HG02840 (cell line): ENCODE data around the gene TAF12.
"Not testable (repeated sequence)": the region's sequence is repeated elsewhere in the genome, so short reads cannot be mapped to it uniquely, and the experiment has no call there.

ENCODE experiments used
- ATAC-seq: cut with Tn5 transposase; IDR thresholded peaks from one replicate; pipeline ENCODE4 v1.9.1; 2021; ENCODE audit warnings: mild to moderate bottlenecking, moderate library complexity, moderate number of reproducible peaks; ENCODE audit not compliant: unreplicated experiment, low FRiP score

Gene TAF12, protein sequence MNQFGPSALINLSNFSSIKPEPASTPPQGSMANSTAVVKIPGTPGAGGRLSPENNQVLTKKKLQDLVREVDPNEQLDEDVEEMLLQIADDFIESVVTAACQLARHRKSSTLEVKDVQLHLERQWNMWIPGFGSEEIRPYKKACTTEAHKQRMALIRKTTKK

DNA sequence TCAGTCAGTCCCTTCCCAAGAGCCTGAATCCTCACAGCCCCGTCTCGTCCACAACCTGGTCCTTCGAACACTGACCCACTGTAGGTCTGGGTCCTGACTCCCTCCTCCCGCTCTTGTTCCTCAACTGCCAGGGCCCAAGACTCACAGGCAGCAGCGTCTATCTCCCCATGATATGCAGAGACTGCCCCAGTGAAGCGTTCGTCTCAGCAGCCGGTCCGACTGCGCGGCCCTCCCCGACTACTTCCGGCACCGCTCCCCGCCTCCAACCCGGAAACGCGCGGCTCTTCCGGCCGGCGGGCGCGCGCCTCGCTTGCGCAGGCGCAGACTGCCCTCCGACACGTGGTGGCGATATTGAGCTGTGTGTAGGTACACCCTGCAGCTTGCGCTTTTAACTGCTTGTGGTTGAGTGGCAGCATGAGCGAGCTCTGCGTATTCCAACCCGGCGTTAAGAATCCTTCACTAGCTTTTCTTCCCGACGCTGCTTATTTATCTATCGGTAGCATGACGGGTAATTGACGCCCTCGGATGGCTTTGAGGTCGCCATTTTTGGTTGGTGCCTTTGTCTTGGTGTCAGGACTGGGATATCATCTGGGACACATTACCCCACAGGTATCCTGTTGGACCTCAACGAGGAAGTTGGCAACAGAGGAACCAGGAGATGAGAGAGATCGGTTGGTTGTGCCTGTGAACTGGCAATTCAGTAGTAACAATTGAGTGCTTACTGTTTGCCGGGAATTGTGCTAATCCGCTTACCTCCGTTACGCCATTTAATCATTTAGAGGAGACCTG is at the start of gene TAF12:
TSS of gene TAF12 (minus strand) at position 221 of the 789 bp plus-strand sequence. CDS start 20,986 bp downstream, outside the sequence.
- peak; percentile 76 for ATAC-seq

DNA sequence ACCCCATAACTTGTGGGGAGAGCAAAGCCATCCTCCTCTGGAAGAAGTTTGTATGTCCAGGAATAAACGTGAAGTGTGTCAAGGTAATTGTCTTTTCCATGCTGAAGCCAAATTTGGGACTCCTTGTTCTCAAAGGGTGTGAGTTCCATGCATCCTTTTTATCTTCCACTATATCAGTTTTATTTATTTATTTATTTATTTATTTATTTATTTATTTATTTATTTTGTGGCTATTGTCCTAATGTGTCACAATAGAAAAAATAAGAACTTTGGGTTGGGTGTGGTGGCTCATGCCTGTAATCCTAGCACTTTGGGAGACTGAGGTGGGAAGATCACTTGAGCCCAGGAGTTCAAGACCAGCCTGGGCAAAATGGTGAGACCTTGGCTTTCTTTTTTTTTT is 48.8 kb upstream of the TAF12 start:
- not testable (repeated sequence) for ATAC-seq

DNA sequence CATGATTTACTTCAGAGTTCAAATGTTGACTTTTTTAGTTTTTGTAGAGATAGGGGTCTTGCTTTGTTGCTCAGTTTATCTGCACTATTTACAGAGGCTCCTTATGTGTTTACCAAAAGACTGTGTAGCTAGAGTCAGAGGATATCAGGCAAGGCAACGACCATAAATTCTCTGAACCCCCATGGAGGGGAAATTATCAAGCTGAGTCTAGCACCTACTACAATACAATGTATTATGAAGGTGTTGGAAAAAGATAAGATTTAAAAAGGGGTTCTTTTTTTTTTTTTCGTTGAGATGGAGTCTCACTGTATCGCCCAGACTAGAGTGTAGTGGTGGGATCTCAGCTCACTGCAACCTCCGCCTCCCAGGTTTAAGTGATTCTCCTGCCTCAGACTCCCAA is 42.1 kb upstream of the TAF12 start:
- no peak for ATAC-seq

DNA sequence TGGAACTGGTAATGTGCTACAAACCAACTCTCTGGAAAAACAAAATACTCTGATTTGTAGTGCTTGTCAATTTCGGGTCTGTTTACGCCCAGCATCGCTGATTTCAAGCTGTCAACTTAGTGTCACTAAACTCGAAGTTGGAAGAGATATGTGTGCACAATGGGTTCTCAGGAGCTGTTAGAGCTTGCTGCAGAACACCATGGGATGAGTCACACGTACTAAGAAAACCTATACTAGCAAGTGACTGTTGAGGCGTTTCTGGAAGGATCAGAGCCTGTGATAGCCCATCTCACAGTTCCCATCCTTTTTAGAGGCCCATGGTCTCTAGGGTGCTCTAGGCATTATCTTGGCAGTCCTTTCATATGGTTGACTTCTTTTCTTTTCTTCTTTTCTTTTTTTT is 40.0 kb upstream of the TAF12 start:
- ATAC-seq, result no peak

DNA sequence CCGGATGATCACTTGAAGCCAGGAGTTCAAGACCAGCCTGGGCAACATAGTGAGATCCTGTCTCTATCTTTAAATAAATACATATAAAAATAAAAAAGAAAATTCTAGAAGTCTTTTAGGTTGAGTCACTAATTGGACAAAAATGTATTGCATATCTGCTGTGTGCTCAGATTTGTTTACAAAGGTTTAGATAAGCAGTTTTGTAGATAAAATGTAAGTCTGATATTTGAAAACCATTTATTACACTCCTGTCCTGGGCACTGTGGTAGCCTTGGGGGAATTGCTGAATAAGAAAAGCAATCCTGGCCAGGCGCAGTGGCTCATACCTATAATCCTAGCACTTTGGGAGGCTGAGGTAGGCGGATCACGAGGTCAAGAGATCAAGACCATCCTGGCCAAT is 37.3 kb upstream of the TAF12 start:
- no peak for ATAC-seq

DNA sequence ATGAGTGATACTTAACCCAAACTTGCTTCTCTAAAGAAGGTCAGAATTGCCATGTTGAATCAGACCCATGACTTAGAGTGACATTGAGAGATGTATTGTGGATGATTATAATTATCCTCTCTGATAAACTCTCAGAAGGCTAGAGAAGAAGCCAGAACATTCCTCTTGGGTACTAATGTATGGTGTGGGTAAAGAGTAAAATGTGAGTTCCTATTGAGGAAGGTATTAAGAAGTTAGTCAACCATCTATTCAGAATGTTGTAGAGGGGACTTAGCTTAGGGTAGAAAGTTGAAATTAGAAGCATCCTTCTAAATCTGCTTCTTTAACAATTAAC is 33.0 kb upstream of the TAF12 start:
- no peak for ATAC-seq

DNA sequence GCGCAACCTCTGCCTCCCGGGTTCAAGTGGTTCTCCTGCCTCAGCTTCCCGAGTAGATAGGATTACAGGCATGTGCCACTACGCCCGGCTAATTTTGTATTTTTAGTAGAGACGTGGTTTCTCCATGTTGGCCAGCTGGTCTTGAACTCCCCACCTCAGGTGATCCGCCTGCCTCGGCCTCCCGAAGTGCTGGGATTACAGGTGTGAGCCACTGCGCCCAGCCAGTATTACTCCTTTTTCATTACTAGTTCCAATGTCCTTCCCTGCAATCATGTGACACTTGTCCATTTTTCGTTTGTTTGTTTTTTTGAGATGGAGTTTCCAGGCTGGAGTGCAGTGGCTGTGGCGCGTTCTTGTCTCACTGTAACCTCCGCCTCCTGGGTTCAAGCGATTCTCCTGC is 30.1 kb upstream of the TAF12 start:
- ATAC-seq, result not testable (repeated sequence)

DNA sequence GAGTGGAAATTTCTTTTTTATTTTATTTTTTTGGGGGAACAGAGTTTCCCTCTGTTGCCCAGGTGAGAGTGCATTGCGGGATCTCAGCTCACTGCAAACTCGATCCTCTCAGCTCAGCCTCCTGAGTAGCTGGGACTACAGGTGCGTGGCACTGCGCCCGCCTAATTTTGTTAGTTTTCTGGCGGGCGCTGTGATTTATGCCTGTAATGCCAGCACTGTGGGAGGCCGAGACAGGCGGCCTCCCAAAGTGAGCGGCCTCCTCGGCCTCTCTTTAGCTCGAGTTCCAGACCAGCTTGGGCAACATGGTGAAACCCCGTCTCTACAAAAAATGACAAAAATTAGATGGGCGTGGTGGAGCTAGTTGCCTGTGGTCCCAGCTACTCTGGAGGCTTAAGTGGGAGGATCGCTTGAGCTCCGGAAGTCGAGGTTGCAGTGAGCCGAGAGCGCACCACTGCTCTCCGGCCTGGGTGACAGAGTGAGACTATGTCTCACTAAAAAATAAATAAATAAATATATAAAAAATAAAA is 28.4 kb upstream of the TAF12 start:
- ATAC-seq, result no peak

DNA sequence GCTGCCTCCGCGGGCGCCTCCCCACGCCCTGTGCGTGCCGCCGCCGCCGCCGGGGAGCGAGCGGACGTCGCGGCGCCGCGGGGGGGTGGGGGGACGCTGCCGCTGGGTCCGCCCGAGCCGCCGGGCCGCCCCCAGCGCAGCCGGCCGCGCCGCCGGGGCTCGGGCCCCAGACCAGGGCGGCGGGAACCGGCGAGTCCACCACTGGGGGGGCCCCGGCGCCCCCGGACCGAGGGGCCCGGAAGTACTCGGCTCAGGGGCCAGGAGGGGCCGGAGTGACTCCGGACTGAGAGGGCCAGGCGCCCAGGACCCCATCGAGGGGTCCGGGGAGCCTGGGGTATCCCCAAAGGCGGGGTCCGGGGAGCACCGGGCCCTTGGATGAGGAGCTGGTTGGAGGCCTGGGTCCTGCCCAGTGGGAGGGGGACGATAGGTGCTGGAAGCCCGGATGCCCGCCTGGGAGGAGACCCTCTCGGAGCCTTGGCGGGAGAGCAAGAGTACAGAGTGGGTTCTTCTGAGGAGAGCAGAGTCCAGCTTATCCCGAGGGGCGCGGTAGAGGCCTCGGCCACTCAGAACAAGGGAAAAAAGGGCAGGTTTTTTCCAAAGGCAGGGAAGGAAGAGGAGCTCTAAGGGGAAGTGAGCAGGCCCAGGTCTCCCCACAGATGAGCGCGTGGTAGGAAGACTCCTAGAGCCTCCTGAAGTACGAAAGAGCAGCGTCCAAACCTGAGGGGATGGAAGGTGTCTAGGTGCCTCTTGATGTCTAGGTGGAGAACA is 26.3 kb upstream of the TAF12 start:
- ATAC-seq, result peak; percentile 49

DNA sequence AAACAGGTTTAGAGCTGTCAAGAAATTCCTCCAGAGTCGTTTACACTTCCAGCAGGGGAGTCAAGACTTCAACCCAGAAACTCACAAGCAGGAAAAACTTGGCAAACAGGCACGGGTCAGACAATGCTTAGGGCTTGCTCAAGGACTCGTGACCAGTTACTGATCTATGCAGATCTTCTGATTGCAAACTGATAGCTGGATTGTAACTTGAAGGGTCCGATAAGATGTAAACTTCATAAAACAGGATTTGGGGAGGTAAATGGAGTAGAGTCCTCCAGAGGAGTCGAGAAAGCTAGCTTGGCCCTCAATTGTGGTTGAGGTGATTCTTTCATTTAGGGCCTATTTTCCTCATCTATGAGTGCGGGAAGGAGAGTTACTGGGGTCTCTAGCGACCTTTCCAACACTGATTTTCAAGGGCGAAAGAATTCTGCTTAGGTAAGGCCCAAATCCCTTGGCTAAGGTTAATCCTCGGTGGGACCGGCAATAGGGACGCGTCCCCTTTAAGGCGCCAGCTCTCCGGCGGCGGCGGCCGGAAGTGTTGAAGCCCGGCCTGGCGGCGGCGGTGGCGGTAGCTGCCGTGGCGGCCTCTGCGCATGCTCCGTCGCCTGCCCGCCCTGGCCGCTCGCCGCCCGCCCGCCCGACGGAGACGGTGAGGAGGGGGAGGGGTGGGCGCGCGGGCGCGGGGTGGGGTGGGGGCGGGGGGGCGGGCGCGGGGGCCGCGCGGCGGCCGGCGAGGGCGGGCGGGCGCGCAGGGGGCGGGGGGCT is 25.5 kb upstream of the TAF12 start, which contains the start of gene GMEB1:
TSS of gene GMEB1 (plus strand) at position 594 of the 765 bp plus-strand sequence. CDS start 14,829 bp downstream, outside the sequence.
- peak; percentile 79 for ATAC-seq

DNA sequence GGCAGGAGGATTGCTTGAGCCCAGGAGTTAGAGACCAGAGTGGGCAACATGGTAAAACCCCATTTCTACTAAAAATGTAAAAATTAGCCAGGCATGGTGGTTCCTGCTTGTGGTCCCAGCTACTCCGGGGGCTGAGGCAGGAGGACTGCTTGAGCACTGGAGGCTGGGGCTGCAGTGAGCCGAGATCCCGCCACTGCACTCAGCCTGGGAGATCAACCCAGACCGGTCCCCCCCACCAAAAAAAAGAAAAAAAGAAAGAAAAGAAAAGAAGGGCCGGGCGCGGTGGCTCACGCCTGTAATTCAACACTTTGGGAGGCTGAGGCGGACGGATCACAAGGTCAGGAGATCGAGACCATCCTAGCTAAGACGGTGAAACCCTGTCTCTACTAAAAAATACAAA is 23.9 kb upstream of the TAF12 start:
- no peak for ATAC-seq

DNA sequence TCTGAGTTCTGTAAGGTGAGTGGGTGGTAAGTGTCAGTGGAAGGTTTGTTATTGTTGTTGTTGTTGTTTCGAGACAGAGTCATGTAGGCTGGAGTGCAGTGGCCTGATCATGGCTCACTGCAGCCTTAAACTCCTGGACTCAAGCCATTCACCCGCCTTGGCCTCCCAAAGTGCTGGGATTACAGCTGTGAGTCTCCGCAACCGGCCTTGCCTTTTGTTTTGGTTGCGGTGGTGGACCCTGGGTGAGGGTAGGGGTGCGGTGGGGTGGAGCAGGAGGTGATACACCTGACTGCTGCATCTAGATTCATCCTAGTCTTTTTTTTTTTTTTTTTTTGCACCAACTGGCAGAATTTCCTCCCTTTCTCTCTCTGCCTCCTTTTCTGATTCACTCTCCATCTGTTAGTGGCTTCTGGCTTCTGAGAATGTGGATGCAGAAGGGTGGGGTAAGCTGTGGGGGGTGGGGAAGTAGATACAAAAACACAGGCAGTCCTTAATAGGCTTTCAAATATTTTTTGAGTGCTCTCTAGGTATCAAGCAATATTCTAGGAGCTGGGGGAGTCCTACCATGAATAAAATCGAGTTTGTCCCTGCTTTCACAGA is 21.1 kb upstream of the TAF12 start:
- no peak for ATAC-seq

DNA sequence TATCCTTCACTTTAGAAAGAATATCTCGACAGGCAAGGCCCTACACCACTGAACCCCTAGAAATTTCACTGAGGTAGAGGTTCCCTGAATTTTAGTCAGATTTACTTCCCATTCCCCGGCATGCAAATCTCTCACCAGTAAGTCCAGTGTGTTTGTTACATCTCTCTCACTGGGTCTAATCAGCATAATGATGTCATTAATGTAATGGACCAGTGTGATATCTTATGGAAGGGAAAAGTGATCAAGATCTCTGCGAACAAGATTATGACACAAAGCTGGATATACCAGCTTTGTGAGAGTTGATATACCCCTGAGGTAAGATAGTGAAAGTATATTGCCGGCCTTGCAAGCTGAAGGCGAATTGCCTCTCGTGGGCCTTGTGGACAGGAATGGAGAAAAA is 13.5 kb upstream of the TAF12 start:
- no peak for ATAC-seq

DNA sequence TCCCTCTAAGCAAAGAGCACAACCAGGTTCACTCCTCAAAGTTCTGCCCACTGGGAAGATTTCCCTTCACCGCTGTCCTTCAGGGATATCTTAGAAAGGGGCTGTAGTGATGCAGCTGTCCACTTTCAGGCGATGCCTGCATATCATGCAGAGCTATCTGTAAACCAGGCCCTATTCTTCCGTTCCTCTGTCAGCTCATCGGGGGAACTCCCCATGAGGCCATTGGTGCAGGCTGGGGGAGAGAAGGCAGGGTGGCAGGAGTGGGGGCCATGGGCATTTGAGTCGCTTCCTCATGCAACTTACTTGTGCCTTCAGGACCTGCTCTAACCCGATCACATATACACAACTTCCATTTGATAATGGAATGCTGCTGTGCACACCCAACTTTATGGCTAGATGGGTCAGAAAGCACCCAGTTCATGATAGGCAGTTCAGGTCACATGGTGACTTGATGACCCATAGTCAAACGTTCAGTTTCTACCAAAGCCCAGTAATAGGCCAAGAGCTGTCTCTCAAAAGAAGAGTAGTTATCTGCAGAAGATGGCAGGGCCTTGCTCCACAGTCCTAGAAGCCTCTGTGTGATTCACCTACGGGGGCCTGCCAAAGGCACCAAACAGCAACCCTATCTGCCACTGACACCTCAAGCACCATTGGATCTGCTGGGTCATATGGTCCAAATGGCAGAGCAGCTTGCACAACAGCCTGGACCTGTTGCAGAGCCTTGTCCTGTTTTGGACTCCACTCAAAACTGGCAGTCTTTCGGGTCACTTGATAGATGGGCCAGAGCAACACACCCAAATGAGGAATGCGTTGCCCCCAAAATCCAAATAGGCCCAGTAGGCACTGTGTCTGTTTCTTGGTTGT is 12.8 kb upstream of the TAF12 start:
- ATAC-seq, result not testable (repeated sequence)

DNA sequence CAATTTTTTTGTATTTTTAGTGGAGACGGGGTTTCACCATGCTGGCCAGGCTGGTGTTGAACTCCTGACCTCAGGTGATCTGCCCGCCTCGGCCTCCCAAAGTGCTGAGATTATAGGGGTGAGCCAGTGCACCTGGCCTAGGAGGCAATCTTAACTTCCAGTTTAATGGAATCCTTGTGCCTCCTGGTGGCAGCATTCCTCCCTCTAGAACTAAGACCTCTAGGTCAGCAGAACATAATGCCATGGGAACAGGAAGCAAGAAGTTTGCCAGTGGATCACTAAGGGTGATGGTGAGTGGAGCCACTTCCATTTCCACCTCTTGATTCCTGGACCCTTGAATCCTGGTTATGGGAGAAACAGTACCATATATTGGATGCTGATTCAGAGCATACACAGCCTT is 11.0 kb upstream of the TAF12 start:
- ATAC-seq, result not testable (repeated sequence)

DNA sequence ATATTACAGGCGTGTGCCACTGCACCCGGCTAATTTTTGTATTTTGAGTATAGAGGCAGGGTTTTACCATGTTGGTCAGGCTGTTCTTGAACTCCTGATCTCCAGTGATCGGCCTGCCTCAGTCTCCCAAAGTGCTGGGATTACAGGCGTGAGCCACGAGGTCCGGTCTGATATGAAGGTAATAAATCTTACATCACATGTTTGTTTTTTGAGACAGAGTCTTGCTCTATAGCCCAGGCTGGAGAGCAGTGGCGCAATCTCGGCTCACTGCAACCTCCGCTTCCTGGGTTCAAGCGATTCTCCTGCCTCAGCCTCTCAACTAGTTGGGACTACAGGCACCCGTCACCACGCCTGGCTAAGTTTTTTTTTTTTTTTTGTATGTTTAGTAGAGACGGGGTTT is 10.2 kb upstream of the TAF12 start:
- ATAC-seq, result not testable (repeated sequence)

DNA sequence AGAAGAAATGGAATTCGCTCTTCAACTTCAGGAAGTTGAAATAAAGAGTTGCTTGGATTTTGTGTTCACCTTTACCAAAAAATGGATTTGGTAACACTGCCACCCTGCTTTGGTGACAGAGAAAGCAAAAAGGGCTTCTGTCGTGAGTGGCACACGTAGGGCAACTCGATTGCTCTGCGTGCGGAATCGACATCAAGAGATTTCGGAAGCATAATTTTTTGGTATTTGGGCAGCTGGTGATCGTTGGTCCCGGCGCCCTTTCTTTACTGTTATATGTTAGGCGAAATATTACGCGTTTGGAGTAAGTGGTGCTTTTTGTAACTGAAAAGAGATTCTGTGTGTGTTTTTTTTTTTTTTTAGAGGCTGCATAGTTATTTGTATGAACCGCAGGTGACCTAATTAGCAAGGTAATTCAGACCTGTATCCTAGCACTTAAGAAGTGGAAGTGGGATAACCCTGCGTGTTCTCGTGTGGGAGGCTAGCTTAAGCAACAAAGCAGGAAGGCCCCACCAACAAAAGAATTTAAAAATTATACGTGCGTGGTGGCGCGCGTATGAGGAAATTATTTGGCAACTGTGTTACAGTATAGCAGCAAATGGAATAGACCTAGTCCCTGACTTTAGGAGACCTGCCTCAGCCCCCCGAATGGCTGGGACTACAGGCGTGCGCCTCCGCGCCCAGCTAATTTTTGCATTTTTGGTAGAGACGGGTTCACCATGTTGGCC is 5.8 kb upstream of the TAF12 start, which contains the start of gene RNU11:
TSS of gene RNU11 (plus strand) at position 127 of the 725 bp plus-strand sequence.
- peak; percentile 66 for ATAC-seq

DNA sequence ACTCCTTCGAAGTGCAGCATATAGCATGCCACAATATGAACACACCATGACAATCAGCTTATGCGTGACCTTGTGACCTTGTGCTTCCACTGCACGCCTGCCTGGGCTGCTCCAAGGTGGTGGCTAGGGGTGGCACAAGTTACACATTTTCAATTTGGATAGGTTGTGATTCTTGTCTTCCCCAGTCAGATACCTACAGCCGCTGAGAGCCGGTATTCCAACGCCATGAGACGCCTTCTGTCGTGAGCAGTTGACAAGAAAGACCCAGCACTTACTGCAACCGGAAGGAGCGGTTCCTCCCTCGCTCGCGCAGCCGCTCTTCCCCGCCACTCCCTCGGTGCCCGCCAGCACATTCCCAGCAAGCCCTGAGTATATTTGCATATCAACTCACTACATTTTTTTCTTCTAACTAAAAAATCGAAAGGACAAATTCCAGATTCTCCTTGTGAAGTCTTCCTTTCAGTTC is 5.2 kb upstream of the TAF12 start:
- peak; percentile 55 for ATAC-seq
